Common myeloid progenitor, CD34-positive (primary cell): ENCODE results near the gene TBC1D1.

Experiments
- CTCF ChIA-PET: fragments of 350-600 bp; sonication (Branson Sonifier 250); formaldehyde crosslinking; loops from one replicate; lab custom pipeline; 2021; ENCODE audit warnings: antibody characterized with exemption; lab: Charles Lee
- POLR2A ChIA-PET: fragments of 350-600 bp; sonication (Branson Sonifier 250); formaldehyde crosslinking; loops from one replicate; lab custom pipeline; 2021; ENCODE audit warnings: antibody characterized with exemption; lab: Charles Lee
- DNase-seq, 3 donors: peaks; one replicate each; pipeline versions ENCODE4 v3.0.0 to v3.0.0-alpha.2; 2013
- H3K27ac ChIP-seq, 2 experiments: 1 replicate in 1 of 2; 2 replicates in 1 of 2; pipeline ENCODE4 v1.7.0; 2013; ENCODE audit warnings: inconsistent platforms in 2 of 2, low read length in 2 of 2, mild to moderate bottlenecking in 2 of 2, low read depth in 1 of 2, moderate library complexity in 1 of 2; ENCODE audit not compliant: severe bottlenecking in 2 of 2, insufficient read depth in 1 of 2, poor library complexity in 1 of 2
- H3K27me3 ChIP-seq, 5 experiments: replicated peaks in 2 of 5; 1 replicate in 3 of 5; 2 replicates in 2 of 5; pipeline versions ENCODE4 v1.6.1 to v1.7.0; 2013; ENCODE audit warnings: low read length in 4 of 5, mild to moderate bottlenecking in 2 of 5, moderate library complexity in 2 of 5, inconsistent platforms in 1 of 5; ENCODE audit not compliant: insufficient read depth in 5 of 5, control insufficient read depth in 4 of 5
- H3K36me3 ChIP-seq, 4 experiments: 1 replicate in 2 of 4; 2 replicates in 2 of 4; pipeline versions ENCODE4 v1.6.1 to v1.7.0; 2013; ENCODE audit warnings: low read length in 3 of 4, control low read depth in 1 of 4, mild to moderate bottlenecking in 1 of 4; ENCODE audit not compliant: control insufficient read depth in 4 of 4, insufficient read depth in 4 of 4
- H3K4me1 ChIP-seq, 4 experiments: 1 replicate in 3 of 4; 2 replicates in 1 of 4; pipeline versions ENCODE4 v1.6.1 to v1.7.1; 2013; ENCODE audit warnings: low read length in 3 of 4, mild to moderate bottlenecking in 3 of 4, control low read depth in 1 of 4, inconsistent platforms in 1 of 4, moderate library complexity in 1 of 4; ENCODE audit not compliant: control insufficient read depth in 4 of 4, insufficient read depth in 4 of 4; ENCODE audit errors: control extremely low read depth in 1 of 4
- H3K4me3 ChIP-seq, 7 experiments: 1 replicate in 4 of 7; 2 replicates in 3 of 7; pipeline versions ENCODE4 v1.5.1 to v1.7.0; 2013; ENCODE audit warnings: mild to moderate bottlenecking in 7 of 7, low read length in 6 of 7, moderate library complexity in 6 of 7, inconsistent platforms in 2 of 7, low read depth in 2 of 7, control low read depth in 1 of 7; ENCODE audit not compliant: insufficient read depth in 4 of 7, control insufficient read depth in 1 of 7; ENCODE audit errors: extremely low read depth in 1 of 7
- H3K9me3 ChIP-seq, 5 experiments: 1 replicate in 4 of 5; 2 replicates in 1 of 5; pipeline versions ENCODE4 v1.6.1 to v1.7.1; 2013; ENCODE audit warnings: low read length in 4 of 5, mild to moderate bottlenecking in 2 of 5, inconsistent platforms in 1 of 5, low read depth in 1 of 5, moderate library complexity in 1 of 5; ENCODE audit not compliant: control insufficient read depth in 4 of 5, insufficient read depth in 2 of 5; ENCODE audit errors: control extremely low read depth in 1 of 5
- WGBS: methylation state at CpG from one replicate; pipeline ENCODE4 v1.1.5; 2013; ENCODE audit not compliant: insufficient coverage; 5-methylcytosine and 5-hydroxymethylcytosine counted together

Gene TBC1D1

DNA sequence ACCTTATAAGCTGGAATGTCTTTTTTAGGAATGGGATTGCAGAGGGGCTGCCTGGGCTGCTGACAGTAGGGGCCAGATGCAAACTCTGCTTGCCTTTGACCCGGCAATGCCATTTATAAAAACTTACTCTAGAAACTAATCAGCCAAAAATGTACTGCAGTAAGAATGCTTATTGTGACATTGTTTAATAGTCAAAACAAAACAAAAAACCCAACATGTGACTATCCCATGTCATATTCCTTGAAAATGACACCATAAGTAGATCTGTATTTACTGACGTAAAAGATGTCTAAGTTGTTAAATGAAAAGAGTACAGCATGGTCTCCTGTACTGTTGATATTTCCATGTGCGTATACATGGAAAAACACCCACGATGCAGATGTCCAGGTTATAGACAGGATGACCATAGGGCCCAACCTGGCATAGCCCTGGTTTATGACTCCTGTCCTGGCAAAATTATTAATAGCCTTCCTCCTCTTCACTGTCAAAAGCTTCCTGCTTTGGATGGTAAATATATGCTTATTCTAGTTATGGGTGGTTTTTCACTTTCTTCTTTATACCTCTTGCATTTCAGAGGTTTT lies 208.2 kb downstream of the TBC1D1 start:
- POLR2A ChIA-PET = no interaction called here
- Histone ChIP-seq H3K4me1 (peaks cover 1 to 20% (median 7%) of the 10 kb centered on the region in 4 experiments), H3K36me3 (peaks cover 14 to 43% (median 20%) of the 10 kb centered on the region in 4 experiments), H3K4me3 (no peak overlapping the region), H3K27ac (no peak overlapping the region), H3K9me3 (no peaks in the 10 kb centered on the region), H3K27me3 (no peaks in the 10 kb centered on the region)
- DNase-seq = no peak
- CTCF ChIA-PET = interaction anchor here (1.3 to 1.5 kb wide), 2 partner anchors 10 to 11 kb away, joined by 3 to 4 read pairs; no protein-coding TSS in a partner anchor
- 92% methylated on average over 3 of the region's 4 CpGs for WGBS

DNA sequence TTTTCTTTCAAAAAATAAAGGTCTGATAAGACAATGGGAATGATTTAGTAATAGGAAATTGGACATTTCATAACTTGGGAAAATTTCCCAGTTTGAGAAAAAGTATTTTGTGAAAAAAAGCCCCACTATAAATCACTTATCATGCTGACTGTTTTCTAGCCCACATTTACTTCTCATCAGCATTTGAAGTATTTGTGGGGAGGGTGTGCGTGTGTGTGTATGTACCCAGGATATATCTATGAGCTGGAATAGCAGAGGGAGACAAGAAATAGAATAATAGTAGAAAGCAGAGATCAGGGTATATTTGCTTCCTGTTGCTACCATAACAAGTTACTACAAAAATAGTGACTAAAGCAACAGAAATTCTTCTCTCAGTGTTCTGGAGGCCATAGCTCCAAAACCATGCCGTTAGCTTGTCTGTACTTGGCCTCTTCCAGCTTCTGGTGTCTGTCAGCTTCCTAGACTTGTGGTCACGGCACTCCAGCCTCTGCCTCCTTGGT lies 209.1 kb downstream of the TBC1D1 start:
- Histone ChIP-seq H3K27ac (no peak overlapping the region), H3K4me1 (peaks cover 0 to 11% (median 2%) of the 10 kb centered on the region in 4 experiments), H3K27me3 (no peaks in the 10 kb centered on the region), H3K4me3 (no peak overlapping the region), H3K36me3 (peaks cover 14 to 46% (median 24%) of the 10 kb centered on the region in 4 experiments), H3K9me3 (no peaks in the 10 kb centered on the region)
- CTCF ChIA-PET = interaction anchor here (1.2 to 1.5 kb wide), 3 partner anchors 9 to 20 kb away, joined by 3 to 4 read pairs (median 3); no protein-coding TSS in a partner anchor
- POLR2A ChIA-PET = no interaction called here
- no peak for DNase-seq
- 100% methylated on average over 1 of the region's 3 CpGs for WGBS

DNA sequence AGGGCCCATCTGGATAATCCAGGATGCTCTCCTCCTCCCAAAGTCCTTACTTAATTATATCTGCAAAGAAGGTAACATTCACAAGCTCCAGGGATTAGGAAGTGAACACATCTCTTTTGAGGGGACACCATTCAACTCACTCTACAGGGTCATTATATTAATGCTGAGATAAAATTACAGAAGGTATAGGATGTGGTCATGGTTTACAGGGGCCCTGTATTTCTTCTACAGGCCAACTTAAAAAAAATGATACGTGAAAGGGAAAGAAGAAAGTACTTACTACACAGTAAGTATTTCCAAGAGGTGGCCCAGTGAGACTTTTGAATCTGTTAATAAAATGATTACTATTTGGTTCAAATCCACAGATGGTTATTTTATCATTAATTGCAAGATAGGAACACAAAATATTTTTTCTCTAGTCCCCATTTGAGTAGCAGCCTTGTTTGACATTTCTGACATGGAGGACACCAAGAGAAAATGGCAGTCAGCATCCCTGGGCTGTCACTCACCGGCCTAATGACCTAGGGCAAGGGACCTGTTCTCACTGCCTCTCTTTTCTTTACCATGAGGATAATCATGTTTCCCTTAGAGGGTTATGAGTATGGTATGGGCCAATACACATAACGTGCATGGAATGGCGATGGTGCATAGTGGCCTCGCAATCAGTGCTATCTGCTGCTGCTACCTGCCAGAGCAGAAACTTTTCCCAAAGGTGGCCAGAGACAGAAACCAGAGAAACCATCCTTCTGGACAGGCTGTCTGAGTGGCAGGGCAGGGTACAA lies 209.8 kb downstream of the TBC1D1 start:
- no peak overlapping the region for H3K27ac ChIP-seq
- H3K36me3 ChIP-seq = peaks cover 14 to 49% (median 27%) of the 10 kb centered on the region in 4 experiments
- ChIA-PET CTCF (interaction anchor here (1.2 to 1.7 kb wide), 4 partner anchors 8 to 19 kb away, joined by 3 to 5 read pairs (median 4); no protein-coding TSS in a partner anchor), POLR2A (no interaction called here)
- no peaks in the 10 kb centered on the region for H3K27me3 ChIP-seq
- WGBS = 98% methylated on average over 4 of the region's 5 CpGs
- no peak overlapping the region for H3K4me3 ChIP-seq
- H3K4me1 ChIP-seq = peaks cover 0 to 5% (median 0%) of the 10 kb centered on the region in 4 experiments
- no peak for DNase-seq
- H3K9me3 ChIP-seq = no peaks in the 10 kb centered on the region

DNA sequence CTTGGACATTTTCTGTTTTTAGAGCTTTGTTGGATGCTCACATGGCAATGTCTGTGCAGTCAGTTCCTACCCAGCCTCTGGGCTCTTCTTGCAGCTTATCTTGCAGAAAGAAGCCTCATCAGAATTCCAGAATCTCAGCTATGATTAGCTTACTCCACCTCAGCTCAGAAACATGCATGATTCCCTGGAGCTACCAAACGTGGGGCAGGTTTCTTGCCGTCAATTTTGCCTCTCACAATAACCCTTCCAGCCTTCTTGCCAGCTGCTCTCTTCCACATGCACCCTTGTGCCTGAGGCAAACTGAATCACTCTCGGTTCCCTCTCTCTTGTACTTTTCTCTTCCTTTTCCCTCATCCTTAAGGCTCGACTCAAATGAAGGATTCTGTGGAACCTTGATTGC lies 210.7 kb downstream of the TBC1D1 start:
- H3K9me3 ChIP-seq = no peaks in the 10 kb centered on the region
- no peak overlapping the region for H3K27ac ChIP-seq
- ChIA-PET CTCF (interaction anchor here (1.7 kb wide), 1 partner anchor 11 kb away, joined by 5 read pairs; no protein-coding TSS in a partner anchor), POLR2A (no interaction called here)
- peaks cover 0 to 4% (median 0%) of the 10 kb centered on the region in 4 experiments for H3K4me1 ChIP-seq
- no peaks in the 10 kb centered on the region for H3K27me3 ChIP-seq
- no peak for DNase-seq
- H3K4me3 ChIP-seq = no peak overlapping the region
- WGBS = 97% methylated on average over 3 of the region's 4 CpGs
- H3K36me3 ChIP-seq = peaks cover 15 to 52% (median 28%) of the 10 kb centered on the region in 4 experiments

DNA sequence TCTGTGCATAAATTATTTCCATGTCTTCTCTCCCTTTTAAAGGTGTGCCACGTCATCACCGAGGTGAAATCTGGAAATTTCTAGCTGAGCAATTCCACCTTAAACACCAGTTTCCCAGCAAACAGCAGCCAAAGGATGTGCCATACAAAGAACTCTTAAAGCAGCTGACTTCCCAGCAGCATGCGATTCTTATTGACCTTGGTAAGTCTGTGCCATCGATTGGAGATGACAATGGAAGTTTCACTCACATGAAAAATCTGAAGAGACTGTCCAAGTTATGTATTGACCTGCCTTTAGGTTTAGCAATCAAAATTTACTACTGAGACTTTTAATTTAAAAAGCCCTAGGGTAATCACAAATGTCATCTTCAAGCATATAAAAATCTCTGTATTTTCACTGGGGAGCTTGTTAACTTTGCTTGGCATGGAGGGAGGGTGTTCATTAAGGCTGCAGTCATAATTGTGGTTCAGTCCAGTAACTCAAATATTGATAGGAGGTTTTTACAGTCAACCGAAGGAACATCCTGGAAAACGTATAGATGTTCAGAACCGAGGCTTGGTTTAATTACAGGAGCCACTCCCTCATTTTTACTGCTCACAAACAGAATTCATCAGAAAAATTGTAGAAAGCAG lies 212.2 kb downstream of the TBC1D1 start:
- CTCF ChIA-PET = interaction anchor here (0.6 to 1.1 kb wide), 3 partner anchors 11 to 642 kb away, joined by 3 read pairs; no protein-coding TSS in a partner anchor
- Histone ChIP-seq H3K27me3 (no peaks in the 10 kb centered on the region), H3K27ac (no peak overlapping the region), H3K9me3 (no peaks in the 10 kb centered on the region), H3K4me1 (peaks cover 0 to 4% (median 0%) of the 10 kb centered on the region in 4 experiments), H3K4me3 (no peak overlapping the region), H3K36me3 (peaks cover 11 to 58% (median 33%) of the 10 kb centered on the region in 4 experiments)
- DNase-seq = no peak
- POLR2A ChIA-PET = no interaction called here
- WGBS = 100% methylated on average over 6 of the region's 7 CpGs

DNA sequence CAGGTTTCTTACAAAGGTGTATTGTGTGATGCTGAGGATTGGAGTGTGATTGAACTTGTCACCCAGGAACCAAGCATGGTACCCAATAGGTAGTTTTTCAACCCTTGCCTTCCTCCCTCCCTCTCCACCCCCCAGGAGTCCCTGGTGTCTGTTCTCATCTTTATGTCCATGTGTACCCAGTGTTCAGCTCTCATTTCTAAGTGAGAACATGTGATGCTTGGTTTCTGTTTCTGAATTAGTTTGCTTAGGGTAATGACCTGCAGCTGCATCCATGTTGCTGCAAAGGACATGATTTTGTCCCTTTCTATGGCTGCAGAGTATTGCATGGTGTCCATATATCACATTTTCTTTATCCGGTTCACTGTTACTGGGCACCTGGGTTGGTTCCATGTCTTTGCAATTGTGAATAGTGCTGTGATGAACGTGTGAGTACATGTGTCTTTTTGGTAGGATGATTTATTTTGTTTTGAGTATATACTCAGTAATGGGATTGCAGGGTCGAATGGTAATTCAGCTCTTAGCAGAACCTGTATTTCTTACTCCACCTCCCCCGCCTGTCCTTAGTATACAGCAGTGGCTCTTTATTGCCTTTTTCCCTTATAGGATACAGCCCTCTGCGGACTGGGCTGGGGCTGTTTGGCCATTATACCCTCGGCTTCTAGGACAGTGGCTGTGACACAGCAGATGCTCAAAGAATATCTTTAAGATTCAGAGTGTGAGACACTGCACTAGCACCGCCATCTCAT lies 214.8 kb downstream of the TBC1D1 start:
- Histone ChIP-seq H3K36me3 (peaks cover 13 to 63% (median 40%) of the 10 kb centered on the region in 4 experiments), H3K27ac (no peak overlapping the region), H3K4me1 (no peaks in the 10 kb centered on the region), H3K4me3 (no peak overlapping the region), H3K9me3 (no peaks in the 10 kb centered on the region), H3K27me3 (no peaks in the 10 kb centered on the region)
- ChIA-PET CTCF (no interaction called here), POLR2A (no interaction called here)
- WGBS = 100% methylated on average over 4 of the region's 7 CpGs
- no peak for DNase-seq
